SK-N-SH (cell line): ENCODE data around the gene PDGFRA. TPM values are rescaled to one million over a fixed set of nuclear protein-coding genes. Genes with fewer than 3 reads are reported as not detected.
"Not testable (repeated sequence)": the region's sequence is repeated elsewhere in the genome, so short reads cannot be mapped to it uniquely, and the experiment has no call there.

Experiments
- CTCF ChIA-PET: fragments of 300-600, 350-600 bp; formaldehyde crosslinking; extraction: SDS; loops from one replicate; lab custom pipeline; 2021; lab: Yijun Ruan, JAX
- POLR2A ChIA-PET: fragments of 350-600 bp; sonication (Branson Sonifier 250); formaldehyde crosslinking; extraction: SDS; loops from one replicate; lab custom pipeline; 2020; ENCODE audit warnings: antibody characterized with exemption, inconsistent platforms; lab: Yijun Ruan, JAX
- DNase-seq: peaks from one replicate; pipeline ENCODE4 v3.0.0; 2012
- H2AFZ ChIP-seq: fragments of 200-600 bp; sonication (generic); 2 replicates; pipeline ENCODE4 v1.8.1; 2016; ENCODE audit warnings: antibody characterized with exemption, mild to moderate bottlenecking, low read depth
- H3F3A ChIP-seq: fragments of 200-600 bp; sonication (generic); replicated peaks from 2 replicates; pipeline ENCODE3; 2016; ENCODE audit warnings: antibody characterized with exemption, mild to moderate bottlenecking; ENCODE audit not compliant: insufficient read depth
- H3K27ac ChIP-seq, 2 experiments: fragments of 200-500 bp in 1 of 2; fragments of 200-600 bp in 1 of 2; sonication (Bioruptor generic) in 1 of 2; sonication (generic), shearing (Covaris generic) in 1 of 2; 2 replicates each; pipeline versions ENCODE4 v1.5.1 to v1.6.1; 2014 to 2016; ENCODE audit warnings: low read depth in 2 of 2, inconsistent platforms in 1 of 2, low read length in 1 of 2, mild to moderate bottlenecking in 1 of 2, mixed read lengths in 1 of 2
- H3K27me3 ChIP-seq: fragments of 200-600 bp; sonication (generic), shearing (Covaris generic); 2 replicates; pipeline ENCODE4 v1.6.1; 2016; ENCODE audit warnings: mixed run types; ENCODE audit not compliant: insufficient read depth
- H3K36me3 ChIP-seq, 2 experiments: fragments of 200-500 bp in 1 of 2; fragments of 200-600 bp in 1 of 2; sonication (Bioruptor generic) in 1 of 2; sonication (generic) in 1 of 2; replicated peaks in 1 of 2; 2 replicates each; pipeline versions ENCODE3 to v1.5.1; 2014 to 2016; ENCODE audit warnings: low read length in 1 of 2, mild to moderate bottlenecking in 1 of 2; ENCODE audit not compliant: insufficient read depth in 2 of 2, control insufficient read depth in 1 of 2
- H3K4me1 ChIP-seq, 2 experiments: fragments of 200-500 bp in 1 of 2; fragments of 200-600 bp in 1 of 2; sonication (Bioruptor generic) in 1 of 2; sonication (generic), shearing (Covaris generic) in 1 of 2; 2 replicates each; pipeline versions ENCODE4 v1.5.1 to v1.6.1; 2014 to 2016; ENCODE audit warnings: low read depth in 1 of 2, low read length in 1 of 2, mixed run types in 1 of 2; ENCODE audit not compliant: insufficient read depth in 2 of 2, control insufficient read depth in 1 of 2
- H3K4me2 ChIP-seq: fragments of 200-600 bp; sonication (generic), shearing (Covaris generic); 2 replicates; pipeline ENCODE4 v1.6.1; 2017; ENCODE audit warnings: mixed run types
- H3K4me3 ChIP-seq, 2 experiments: fragments of 200-500 bp in 1 of 2; fragments of 200-600 bp in 1 of 2; sonication (Bioruptor generic) in 1 of 2; sonication (generic), shearing (Covaris generic) in 1 of 2; 2 replicates each; pipeline versions ENCODE4 v1.5.1 to v1.8.1; 2014 to 2016; ENCODE audit warnings: low read depth in 2 of 2, inconsistent platforms in 1 of 2, low read length in 1 of 2, mild to moderate bottlenecking in 1 of 2, mixed read lengths in 1 of 2, moderate library complexity in 1 of 2
- H3K79me2 ChIP-seq: fragments of 200-600 bp; sonication (generic); 2 replicates; pipeline ENCODE4 v1.8.1; 2017; ENCODE audit warnings: mild to moderate bottlenecking; ENCODE audit not compliant: insufficient read depth
- H3K9ac ChIP-seq: fragments of 200-600 bp; sonication (generic); 2 replicates; pipeline ENCODE4 v1.6.1; 2017; ENCODE audit warnings: mixed run types
- H3K9me2 ChIP-seq: fragments of 200-600 bp; sonication (generic); 2 replicates; pipeline ENCODE4 v1.6.1; 2017; ENCODE audit warnings: mixed run types
- H3K9me3 ChIP-seq: fragments of 200-600 bp; sonication (generic); 2 replicates; pipeline ENCODE4 v1.6.1; 2017; ENCODE audit warnings: mixed run types, mild to moderate bottlenecking, moderate library complexity
- H4K20me1 ChIP-seq: fragments of 200-600 bp; sonication (generic); 2 replicates; pipeline ENCODE4 v1.6.1; 2017; ENCODE audit warnings: mild to moderate bottlenecking, mixed run types; ENCODE audit not compliant: insufficient read depth
- CHD2 ChIP-seq: fragments of 150-350 bp; IDR thresholded peaks from 2 replicates; pipeline ENCODE4 v1.6.1; 2018; ENCODE audit warnings: low read length; ENCODE audit not compliant: partially characterized antibody
- CTCF ChIP-seq: fragments of 200-600 bp; sonication (generic); IDR thresholded peaks from 2 replicates; pipeline ENCODE4 v1.6.1; 2017; ENCODE audit warnings: antibody characterized with exemption, mild to moderate bottlenecking, moderate library complexity
- ELF1 ChIP-seq: IDR thresholded peaks from 2 replicates; pipeline ENCODE4 v1.4.0; 2012
- EP300 ChIP-seq, 2 experiments: IDR thresholded peaks; 2 replicates each; pipeline versions ENCODE4 v1.4.0 to v1.6.1; 2012; ENCODE audit warnings: borderline replicate concordance in 1 of 2, low read depth in 1 of 2, low read length in 1 of 2
- EZH2phosphoT487 ChIP-seq: fragments of 200-600 bp; sonication (generic); IDR thresholded peaks from 2 replicates; pipeline ENCODE4 v1.6.1; 2017; ENCODE audit warnings: low read depth, mixed run types, mild to moderate bottlenecking, antibody characterized with exemption, moderate library complexity, borderline replicate concordance
- FOSL2 ChIP-seq: IDR thresholded peaks from 2 replicates; pipeline ENCODE4 v1.4.0; 2012; ENCODE audit warnings: low read depth, mild to moderate bottlenecking, moderate library complexity, borderline replicate concordance
- FOXM1 ChIP-seq: IDR thresholded peaks from 2 replicates; pipeline ENCODE4 v1.4.0; 2012; ENCODE audit warnings: low read depth, mild to moderate bottlenecking
- GABPA ChIP-seq: IDR thresholded peaks from 2 replicates; pipeline ENCODE4 v1.4.0; 2012; ENCODE audit warnings: low read depth, mild to moderate bottlenecking
- JUND ChIP-seq: IDR thresholded peaks from 2 replicates; pipeline ENCODE4 v1.4.0; 2012
- MAX ChIP-seq: IDR thresholded peaks from 2 replicates; pipeline ENCODE4 v1.4.0; 2012; ENCODE audit warnings: low read depth
- MXI1 ChIP-seq: IDR thresholded peaks from 2 replicates; pipeline ENCODE4 v1.6.1; 2012; ENCODE audit warnings: mild to moderate bottlenecking, low read depth, low read length, improper control_type of control experiment
- NRF1 ChIP-seq: IDR thresholded peaks from 2 replicates; pipeline ENCODE4 v1.6.1; 2012; ENCODE audit warnings: low read depth, mild to moderate bottlenecking, low read length
- RAD21 ChIP-seq: IDR thresholded peaks from 2 replicates; pipeline ENCODE4 v1.6.1; 2012; ENCODE audit warnings: mild to moderate bottlenecking, low read length
- RCOR1 ChIP-seq: fragments of 150-350 bp; IDR thresholded peaks from 2 replicates; pipeline ENCODE4 v1.6.1; 2017; ENCODE audit warnings: antibody characterized with exemption, low read length
- REST ChIP-seq: IDR thresholded peaks from 2 replicates; pipeline ENCODE4 v1.6.1; 2012; ENCODE audit warnings: mild to moderate bottlenecking, low read depth, low read length, moderate library complexity
- RXRA ChIP-seq: IDR thresholded peaks from 2 replicates; pipeline ENCODE4 v1.4.0; 2012; ENCODE audit warnings: low read depth, mild to moderate bottlenecking, borderline replicate concordance
- SMC3 ChIP-seq: IDR thresholded peaks from 2 replicates; pipeline ENCODE4 v1.6.1; 2012; ENCODE audit warnings: low read depth, low read length, improper control_type of control experiment
- USF1 ChIP-seq: IDR thresholded peaks from 2 replicates; pipeline ENCODE4 v1.4.0; 2012; ENCODE audit warnings: low read depth, borderline replicate concordance
- ZBTB33 ChIP-seq: IDR thresholded peaks from 2 replicates; pipeline ENCODE4 v1.4.0; 2012; ENCODE audit warnings: low read depth, borderline replicate concordance
- WGBS: methylation state at CpG from one replicate; pipeline ENCODE4 v1.1.6; 2017; ENCODE audit warnings: low lambda C conversion rate; 5-methylcytosine and 5-hydroxymethylcytosine counted together
- polyA plus RNA-seq, 3 experiments: library from polyadenylated mRNA; depleted of rRNA; stranded (reverse); fragments of >200 nt; gene quantifications; 2 replicates each; pipeline ENCODE4 v1.2.3, GENCODE V29; 2012

Gene PDGFRA
- polyA plus RNA-seq, 1 of the 3 experiments (the other 2 are of a cell fraction) = 25.3 TPM

GRCh38 chr4:54238389-54238788 lies 9.3 kb downstream of the PDGFRA start:
- DNase-seq = no peak
- H3K9me3 ChIP-seq = peaks cover 15% of the 10 kb centered on the region; the same call in 1 of the 2 replicates
- H3K4me2 ChIP-seq = no peak overlapping the region
- no peaks in the 10 kb centered on the region for H3K27me3 ChIP-seq
- peaks cover 6 to 8% of the 10 kb centered on the region in 2 experiments; a peak in 3 of 4 replicates for H3K4me1 ChIP-seq
- peaks cover 42% of the 10 kb centered on the region for H4K20me1 ChIP-seq
- CTCF ChIA-PET = no interaction called here
- no peak overlapping the region for H3K27ac ChIP-seq
- H2AFZ ChIP-seq = no peak overlapping the region
- H3K79me2 ChIP-seq = peaks cover 61% of the 10 kb centered on the region
- H3K9ac ChIP-seq = no peak overlapping the region
- POLR2A ChIA-PET = no interaction called here
- no peaks in the 10 kb centered on the region for H3K9me2 ChIP-seq
- H3F3A ChIP-seq = peaks cover 5% of the 10 kb centered on the region
- H3K36me3 ChIP-seq = peaks cover 2 to 3% of the 10 kb centered on the region in 2 experiments
- TF ChIP-seq MAX = no peak
- TF ChIP-seq EP300 (IDR thresholded peaks at IDR 0.05; ENCODE audit: borderline replicate concordance in 1 of 2, low read depth in 1 of 2, low read length in 1 of 2) = no peak
- no peak for TF ChIP-seq REST
- TF ChIP-seq EZH2phosphoT487 = no peak
- TF ChIP-seq ELF1 = no peak
- TF ChIP-seq CTCF = no peak
- no peak for TF ChIP-seq SMC3
- no peak for TF ChIP-seq RXRA
- TF ChIP-seq GABPA = no peak
- no peak for TF ChIP-seq FOSL2
- no peak for TF ChIP-seq JUND
- no peak for TF ChIP-seq USF1
- no peak for TF ChIP-seq MXI1
- no peak for TF ChIP-seq RAD21
- no peak for TF ChIP-seq CHD2
- no peak for TF ChIP-seq ZBTB33
- no peak for TF ChIP-seq RCOR1
- TF ChIP-seq NRF1 = no peak
- no peak for TF ChIP-seq FOXM1
- no peak overlapping the region for H3K4me3 ChIP-seq

- CTCF ChIA-PET = interaction anchor here (2.5 kb wide), 1 partner anchor 7 kb away, joined by 14 read pairs; no protein-coding TSS in a partner anchor
Measured at GRCh38 chr4:54241268-54241823, 12.3 kb downstream of the PDGFRA start.

More at GRCh38 chr4:54241268-54241823, 12.3 kb downstream of the PDGFRA start:
- 90% methylated on average over 3 of the region's 3 CpGs for WGBS
- H3F3A ChIP-seq, H3K27me3 ChIP-seq, POLR2A ChIA-PET, H3K36me3 ChIP-seq, H3K9me2 ChIP-seq, H3K4me2 ChIP-seq, DNase-seq, H3K4me1 ChIP-seq, H2AFZ ChIP-seq, H3K9ac ChIP-seq, H3K4me3 ChIP-seq, H3K27ac ChIP-seq: not testable (repeated sequence)
- H3K79me2 ChIP-seq = peaks cover 38% of the 10 kb centered on the region
- peaks cover 15% of the 10 kb centered on the region; the same call in 1 of the 2 replicates for H3K9me3 ChIP-seq
- H4K20me1 ChIP-seq = peaks cover 17% of the 10 kb centered on the region; the same call in 1 of the 2 replicates
